Activated naive CD4-positive, alpha-beta T cell treated with anti-CD3 and anti-CD28 coated beads, Interleukin-2, amount 10 ng/mL, durations not matched to agents 7 days and 5 days (primary cell): ENCODE measurements around the gene UPP1.
A peak's percentile ranks its signal among the peaks of the same experiment; 100 is the strongest.

ENCODE experiments used
- CTCF ChIA-PET: fragments of 350-600 bp; sonication (Branson Sonifier 250); formaldehyde crosslinking; loops from one replicate; lab custom pipeline; 2021; ENCODE audit warnings: antibody characterized with exemption; lab: Charles Lee
- DNase-seq: peaks from one replicate; pipeline ENCODE4 v3.0.0-alpha.2; 2020
- H3K27ac Mint-ChIP-seq: one replicate; pipeline ENCODE4 v1.8.0; 2021; ENCODE audit warnings: mild to moderate bottlenecking, moderate library complexity, mixed read lengths
- H3K27me3 Mint-ChIP-seq: one replicate; pipeline ENCODE4 v1.8.0; 2021; ENCODE audit warnings: mild to moderate bottlenecking, mixed read lengths
- H3K36me3 Mint-ChIP-seq: one replicate; pipeline ENCODE4 v1.8.0; 2021; ENCODE audit warnings: mixed read lengths
- H3K4me1 Mint-ChIP-seq: one replicate; pipeline ENCODE4 v1.8.0; 2021; ENCODE audit warnings: mixed read lengths
- H3K4me3 Mint-ChIP-seq: one replicate; pipeline ENCODE4 v1.8.0; 2021; ENCODE audit warnings: mild to moderate bottlenecking, moderate library complexity, mixed read lengths
- H3K9me3 Mint-ChIP-seq: one replicate; pipeline ENCODE4 v1.8.0; 2021; ENCODE audit warnings: mixed read lengths

Gene UPP1

GRCh38 chr7:48089046-48090003 lies at the start of gene UPP1:
UPP1 (plus strand) TSS chr7:48089265; CDS start chr7:48094784, 5,519 bp downstream.
- Mint-ChIP-seq H3K4me3 (peak within 1 kb of the TSS; percentile 93), H3K36me3 (peaks cover 50% of the 10 kb centered on the region)

GRCh38 chr7:48040944-48041652 lies 48.0 kb upstream of the UPP1 start:
- no peak for DNase-seq
- H3K27me3 Mint-ChIP-seq: peaks cover 40% of the 10 kb centered on the region
- no peak overlapping the region for H3K27ac Mint-ChIP-seq
- H3K4me3 Mint-ChIP-seq: no peak overlapping the region
- H3K4me1 Mint-ChIP-seq: peaks cover 31% of the 10 kb centered on the region
- H3K9me3 Mint-ChIP-seq: no peaks in the 10 kb centered on the region
- CTCF ChIA-PET: interaction anchor here (1.3 kb wide), 1 partner anchor 49 kb away, joined by 3 read pairs; no protein-coding TSS in a partner anchor
- no peaks in the 10 kb centered on the region for H3K36me3 Mint-ChIP-seq

More at GRCh38 chr7:48089046-48090003, at the start of gene UPP1:
- Mint-ChIP-seq H3K9me3 (no peaks in the 10 kb centered on the region), H3K4me1 (peaks cover 79% of the 10 kb centered on the region), H3K27me3 (no peaks in the 10 kb centered on the region), H3K27ac (peak within 1 kb of the TSS; percentile 97)
- peak; percentile 96 for DNase-seq
- CTCF ChIA-PET: interaction anchor here (1.4 to 4.7 kb wide), 4 partner anchors 9 to 97 kb away, joined by 3 to 22 read pairs (median 8); no protein-coding TSS in a partner anchor

DNA sequence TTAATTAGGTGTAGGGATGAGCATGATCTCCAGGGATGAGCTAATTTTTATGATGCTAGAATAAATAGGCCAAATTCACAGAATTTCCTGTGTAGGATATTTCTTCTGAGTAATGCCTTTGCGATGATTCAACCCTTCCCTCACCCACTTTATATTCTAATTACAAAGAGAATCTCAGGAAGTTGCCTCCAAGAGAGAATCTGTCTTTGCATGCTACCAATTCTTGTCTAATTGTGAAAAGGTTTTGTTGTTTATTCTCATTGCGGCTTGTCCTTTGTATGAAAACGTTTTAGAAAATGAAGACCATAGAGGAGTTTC lies 47.5 kb upstream of the UPP1 start:
- peak overlapping the region; percentile 1 for H3K27ac Mint-ChIP-seq
- H3K9me3 Mint-ChIP-seq: no peaks in the 10 kb centered on the region
- H3K4me3 Mint-ChIP-seq: no peak overlapping the region
- no peaks in the 10 kb centered on the region for H3K36me3 Mint-ChIP-seq
- peaks cover 36% of the 10 kb centered on the region for H3K27me3 Mint-ChIP-seq
- H3K4me1 Mint-ChIP-seq: peaks cover 34% of the 10 kb centered on the region
- DNase-seq: no peak
- CTCF ChIA-PET: interaction anchor here (1.2 kb wide), 1 partner anchor 73 kb away, joined by 4 read pairs; no protein-coding TSS in a partner anchor

GRCh38 chr7:48042216-48042615 lies 46.8 kb upstream of the UPP1 start:
- no peaks in the 10 kb centered on the region for H3K36me3 Mint-ChIP-seq
- H3K9me3 Mint-ChIP-seq: no peaks in the 10 kb centered on the region
- no peak for DNase-seq
- H3K27ac Mint-ChIP-seq: no peak overlapping the region
- H3K27me3 Mint-ChIP-seq: peaks cover 30% of the 10 kb centered on the region
- CTCF ChIA-PET: interaction anchor here (1.2 kb wide), 1 partner anchor 73 kb away, joined by 4 read pairs; no protein-coding TSS in a partner anchor
- H3K4me3 Mint-ChIP-seq: no peak overlapping the region
- H3K4me1 Mint-ChIP-seq: peaks cover 38% of the 10 kb centered on the region

- CTCF ChIA-PET: interaction anchor here (1.2 kb wide), 1 partner anchor 74 kb away, joined by 4 read pairs; no protein-coding TSS in a partner anchor
- no peak overlapping the region for H3K27ac Mint-ChIP-seq
- no peak for DNase-seq
- H3K4me3 Mint-ChIP-seq: no peak overlapping the region
- H3K9me3 Mint-ChIP-seq: no peaks in the 10 kb centered on the region
- H3K27me3 Mint-ChIP-seq: peaks cover 28% of the 10 kb centered on the region
- peaks cover 38% of the 10 kb centered on the region for H3K4me1 Mint-ChIP-seq
- no peaks in the 10 kb centered on the region for H3K36me3 Mint-ChIP-seq
Measured at GRCh38 chr7:48042636-48043035, 46.4 kb upstream of the UPP1 start.

DNA sequence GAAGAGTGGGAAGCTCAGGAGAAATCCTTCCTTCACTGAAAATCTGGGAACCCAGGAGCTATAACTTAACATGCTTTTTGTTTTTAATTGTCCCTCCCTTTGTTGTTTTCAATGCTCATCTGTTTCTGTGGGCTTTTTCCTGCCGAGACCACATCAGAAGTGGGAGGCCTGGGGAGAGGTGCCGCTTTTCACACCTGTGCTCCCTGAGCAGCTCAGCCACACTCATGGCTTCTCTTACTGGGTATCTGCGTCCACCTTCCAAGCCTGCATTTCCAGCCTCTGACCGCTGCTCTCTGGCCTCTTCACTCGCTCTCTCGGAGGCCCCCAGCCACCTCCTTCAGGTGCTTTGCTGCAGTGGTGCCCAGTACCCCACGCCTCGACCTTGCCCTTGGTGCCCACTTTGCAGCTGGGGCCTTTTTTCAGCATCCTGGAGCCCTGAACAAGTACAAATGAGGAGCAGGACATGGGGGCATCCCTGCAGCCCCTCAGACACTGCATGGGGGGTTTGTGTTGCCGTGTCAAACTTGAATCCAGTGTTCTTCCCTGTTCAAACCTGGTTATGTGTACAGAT lies 43.8 kb upstream of the UPP1 start:
- peak; percentile 25 for DNase-seq
- H3K36me3 Mint-ChIP-seq: no peaks in the 10 kb centered on the region
- H3K9me3 Mint-ChIP-seq: no peaks in the 10 kb centered on the region
- peak overlapping the region; percentile 9 for H3K27ac Mint-ChIP-seq
- H3K4me3 Mint-ChIP-seq: no peak overlapping the region
- H3K4me1 Mint-ChIP-seq: peaks cover 38% of the 10 kb centered on the region
- CTCF ChIA-PET: interaction anchor here (0.7 to 1.5 kb wide), 2 partner anchors 40 to 1307 kb away, joined by 3 read pairs; no protein-coding TSS in a partner anchor
- H3K27me3 Mint-ChIP-seq: peaks cover 17% of the 10 kb centered on the region

DNA sequence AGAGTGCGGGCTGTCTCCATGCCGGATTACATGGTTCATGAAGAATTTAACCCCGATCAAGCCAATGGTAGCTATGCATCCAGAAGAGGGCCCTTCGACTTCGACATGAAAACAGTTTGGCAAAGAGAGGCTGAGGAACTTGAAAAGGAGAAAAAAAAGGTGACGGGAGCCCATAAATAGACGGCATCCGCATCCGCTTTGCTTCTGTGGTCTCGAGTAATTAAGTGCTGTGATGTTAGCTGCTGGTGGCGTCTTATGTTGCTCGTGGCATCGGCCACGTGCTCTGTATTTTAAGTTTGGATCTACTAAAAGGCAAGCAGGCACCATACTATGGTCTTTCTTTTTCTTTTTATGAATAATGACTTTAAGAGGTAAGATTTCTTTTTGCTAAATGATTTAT lies 42.6 kb upstream of the UPP1 start:
- CTCF ChIA-PET: interaction anchor here (1.1 kb wide), 1 partner anchor 58 kb away, joined by 3 read pairs; no protein-coding TSS in a partner anchor
- H3K4me3 Mint-ChIP-seq: no peak overlapping the region
- DNase-seq: peak; percentile 57
- H3K9me3 Mint-ChIP-seq: no peaks in the 10 kb centered on the region
- H3K4me1 Mint-ChIP-seq: peaks cover 32% of the 10 kb centered on the region
- H3K27ac Mint-ChIP-seq: peak overlapping the region; percentile 22
- H3K27me3 Mint-ChIP-seq: peaks cover 17% of the 10 kb centered on the region
- no peaks in the 10 kb centered on the region for H3K36me3 Mint-ChIP-seq

GRCh38 chr7:48048113-48048512 lies 41.0 kb upstream of the UPP1 start:
- no peak for DNase-seq
- Mint-ChIP-seq H3K27ac (no peak overlapping the region), H3K4me1 (peaks cover 25% of the 10 kb centered on the region), H3K36me3 (no peaks in the 10 kb centered on the region), H3K27me3 (peaks cover 17% of the 10 kb centered on the region), H3K9me3 (no peaks in the 10 kb centered on the region), H3K4me3 (no peak overlapping the region)
- CTCF ChIA-PET: no interaction called here

DNA sequence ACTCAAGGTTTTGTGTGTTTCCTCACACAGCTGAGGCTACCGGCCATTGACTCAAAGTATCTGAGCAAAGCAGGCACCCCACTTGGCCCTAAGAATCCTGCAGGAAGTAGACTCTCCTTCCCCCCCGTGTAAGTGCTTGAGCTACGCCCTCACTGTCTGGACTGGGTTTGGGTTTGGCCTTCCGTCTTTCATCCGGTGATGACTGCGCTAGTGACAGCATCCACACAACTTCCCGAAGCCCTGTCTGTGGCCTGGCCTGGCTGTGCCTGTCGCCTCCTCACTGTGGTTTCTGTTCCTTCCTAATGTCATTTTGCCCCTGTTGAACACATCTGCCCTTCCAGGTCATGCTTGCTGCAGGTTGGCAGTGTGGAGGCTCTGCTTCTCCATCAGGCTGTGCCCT lies 39.2 kb upstream of the UPP1 start:
- Mint-ChIP-seq H3K4me3 (no peak overlapping the region), H3K4me1 (peaks cover 22% of the 10 kb centered on the region), H3K27ac (no peak overlapping the region), H3K36me3 (no peaks in the 10 kb centered on the region), H3K9me3 (peaks cover 2% of the 10 kb centered on the region), H3K27me3 (peaks cover 11% of the 10 kb centered on the region)
- CTCF ChIA-PET: interaction anchor here (1.1 kb wide), 1 partner anchor 10 kb away, joined by 3 read pairs; no protein-coding TSS in a partner anchor
- no peak for DNase-seq

GRCh38 chr7:48052748-48053147 lies 36.3 kb upstream of the UPP1 start:
- CTCF ChIA-PET: no interaction called here
- Mint-ChIP-seq H3K36me3 (no peaks in the 10 kb centered on the region), H3K27me3 (no peaks in the 10 kb centered on the region), H3K27ac (no peak overlapping the region), H3K4me1 (no peaks in the 10 kb centered on the region), H3K9me3 (peaks cover 4% of the 10 kb centered on the region), H3K4me3 (no peak overlapping the region)
- DNase-seq: no peak

DNA sequence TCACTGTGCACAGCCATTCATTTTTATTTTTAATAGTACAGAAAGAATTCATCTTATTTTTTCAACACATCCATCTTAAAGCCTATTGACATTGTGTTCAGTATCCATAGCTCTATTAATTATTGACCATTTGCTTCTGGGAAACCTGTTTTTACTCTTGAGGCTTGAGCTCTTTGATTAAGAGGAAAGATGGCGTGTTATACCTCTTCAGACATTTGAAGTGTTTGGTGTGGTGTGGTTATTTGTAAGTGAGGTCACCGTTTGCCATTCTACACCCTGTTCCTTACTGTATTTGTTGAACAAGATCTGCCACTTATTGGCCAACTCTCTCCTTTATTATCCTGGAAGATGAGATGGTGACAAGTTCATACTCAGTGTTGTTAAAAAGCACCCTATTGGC lies 35.3 kb upstream of the UPP1 start:
- peaks cover 4% of the 10 kb centered on the region for H3K9me3 Mint-ChIP-seq
- H3K27me3 Mint-ChIP-seq: no peaks in the 10 kb centered on the region
- DNase-seq: no peak
- no peaks in the 10 kb centered on the region for H3K4me1 Mint-ChIP-seq
- no peak overlapping the region for H3K4me3 Mint-ChIP-seq
- H3K27ac Mint-ChIP-seq: no peak overlapping the region
- CTCF ChIA-PET: interaction anchor here (0.7 kb wide), 1 partner anchor 33 kb away, joined by 3 read pairs; no protein-coding TSS in a partner anchor
- no peaks in the 10 kb centered on the region for H3K36me3 Mint-ChIP-seq

DNA sequence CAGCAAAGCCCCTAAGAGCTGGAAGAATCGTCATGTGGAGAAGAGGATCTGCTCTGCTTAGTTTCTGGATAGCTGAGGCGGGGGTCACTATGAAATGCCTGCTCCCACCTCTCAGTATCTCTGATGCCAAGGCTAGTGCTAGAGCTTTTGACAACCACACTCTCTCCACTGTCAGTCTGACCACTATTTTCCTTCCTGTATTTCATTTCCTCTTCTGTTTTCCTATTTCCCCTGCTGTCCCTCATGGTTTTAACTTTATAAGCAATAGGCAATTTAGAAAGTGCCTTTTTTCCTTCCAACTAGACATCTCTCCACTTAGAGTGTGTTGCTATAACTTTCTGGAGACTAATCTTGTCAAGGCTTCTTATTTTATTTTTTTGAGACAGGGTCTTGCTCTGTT lies 30.1 kb upstream of the UPP1 start:
- H3K4me1 Mint-ChIP-seq: no peaks in the 10 kb centered on the region
- no peaks in the 10 kb centered on the region for H3K27me3 Mint-ChIP-seq
- CTCF ChIA-PET: interaction anchor here (1.4 kb wide), 1 partner anchor 9 kb away, joined by 3 read pairs; no protein-coding TSS in a partner anchor
- H3K9me3 Mint-ChIP-seq: peaks cover 4% of the 10 kb centered on the region
- H3K4me3 Mint-ChIP-seq: no peak overlapping the region
- H3K27ac Mint-ChIP-seq: no peak overlapping the region
- H3K36me3 Mint-ChIP-seq: no peaks in the 10 kb centered on the region
- no peak for DNase-seq

GRCh38 chr7:48059706-48060105 lies 29.4 kb upstream of the UPP1 start:
- Mint-ChIP-seq H3K27ac (no peak overlapping the region), H3K4me1 (no peaks in the 10 kb centered on the region), H3K27me3 (no peaks in the 10 kb centered on the region), H3K9me3 (peaks cover 3% of the 10 kb centered on the region), H3K36me3 (no peaks in the 10 kb centered on the region), H3K4me3 (no peak overlapping the region)
- CTCF ChIA-PET: interaction anchor here (0.8 to 1.4 kb wide), 2 partner anchors 10 to 22 kb away, joined by 3 read pairs; no protein-coding TSS in a partner anchor
- no peak for DNase-seq

GRCh38 chr7:48063985-48064384 lies 25.1 kb upstream of the UPP1 start:
- H3K27me3 Mint-ChIP-seq: no peaks in the 10 kb centered on the region
- H3K27ac Mint-ChIP-seq: no peak overlapping the region
- peaks cover 2% of the 10 kb centered on the region for H3K9me3 Mint-ChIP-seq
- DNase-seq: no peak
- no peak overlapping the region for H3K4me3 Mint-ChIP-seq
- no peaks in the 10 kb centered on the region for H3K4me1 Mint-ChIP-seq
- CTCF ChIA-PET: no interaction called here
- peaks cover 3% of the 10 kb centered on the region for H3K36me3 Mint-ChIP-seq
